Testis (tissue), 3 donors: Measurements from ENCODE around the gene FGGY. TPM values are rescaled to one million over a fixed set of nuclear protein-coding genes. Genes with fewer than 3 reads are reported as not detected.

ENCODE experiments used
- DNase-seq: peaks from one replicate; pipeline ENCODE4 v3.0.0-alpha.2; 2019
- H3K27ac ChIP-seq, 2 donors: fragments of 200-600 bp; sonication (generic); one replicate each; pipeline ENCODE4 v1.5.1; 2019
- H3K27me3 ChIP-seq: fragments of 200-600 bp; sonication (generic); one replicate; pipeline ENCODE4 v1.5.1; 2019
- H3K36me3 ChIP-seq: fragments of 200-600 bp; sonication (generic); one replicate; pipeline ENCODE4 v1.5.1; 2017; ENCODE audit warnings: low read depth; ENCODE audit errors: missing control alignments
- H3K4me1 ChIP-seq: fragments of 200-600 bp; sonication (generic); one replicate; pipeline ENCODE4 v1.5.1; 2019
- H3K4me3 ChIP-seq, 2 donors: fragments of 200-600 bp; sonication (generic); one replicate each; pipeline ENCODE4 v1.5.1; 2017 to 2019
- H3K9me3 ChIP-seq: fragments of 200-600 bp; sonication (generic); one replicate; pipeline ENCODE4 v1.5.1; 2017
- CTCF ChIP-seq, 3 experiments: fragments of 450-650 bp in 2 of 3; fragments of 200-600 bp in 1 of 3; sonication (generic) in 1 of 3; IDR thresholded peaks; one replicate each; pipeline ENCODE4 v1.5.1; 2016 to 2019; ENCODE audit warnings: antibody characterized with exemption in 3 of 3, mild to moderate bottlenecking in 2 of 3, moderate library complexity in 1 of 3
- POLR2A ChIP-seq: fragments of 450-650 bp; IDR thresholded peaks from one replicate; pipeline ENCODE4 v1.6.1; 2017; ENCODE audit warnings: antibody characterized with exemption, mild to moderate bottlenecking, moderate library complexity
- WGBS, 2 donors: methylation state at CpG; one replicate each; pipeline ENCODE4 v1.1.5; 2018; 5-methylcytosine and 5-hydroxymethylcytosine counted together
- intact Hi-C: fragments of 100-400 bp; cut with DNase I; formaldehyde crosslinking; loops from one replicate; pipeline ENCODE4 v1.15.1; 2023; ENCODE audit warnings: low total_unique reads
- polyA plus RNA-seq: library from polyadenylated mRNA; stranded (reverse); fragments of 350-450 nt; fragmentation: Illumina TruSeq; extraction: RNeasy Lipid Tissue Mini Kit (QIAGEN cat#74804); gene quantifications from one replicate; pipeline ENCODE4 v1.2.3, GENCODE V29; 2014; ENCODE audit warnings: low read depth, low replicate concordance; ENCODE audit not compliant: insufficient read depth
- total RNA-seq, 2 donors: library from RNA; depleted of rRNA; stranded (reverse); fragments of >200 nt; gene quantifications; one replicate each; pipeline ENCODE4 v1.2.3, GENCODE V29; 2016

The FGGY gene
- total and polyA plus RNA-seq, 3 donors from 2014 or later: 14.6 to 32.8 (median 32.3) TPM

- H3K4me3 ChIP-seq: no peak overlapping the region
- DNase-seq: peak; percentile 41
- no peak overlapping the region for H3K27ac ChIP-seq
- intact Hi-C loops: loop anchor here (10.0 kb wide), 1 partner anchor 508 kb away; the partner anchor contains the start of gene JUN
- H3K36me3 ChIP-seq: no peaks in the 10 kb centered on the region
- peaks cover 4% of the 10 kb centered on the region for H3K4me1 ChIP-seq
- 79 to 81% methylated on average over 2 of the region's 2 CpGs for WGBS, 2 donors
- no peaks in the 10 kb centered on the region for H3K9me3 ChIP-seq
- TF ChIP-seq CTCF (IDR thresholded peaks at IDR 0.05): no peak
- TF ChIP-seq POLR2A: no peak
- no peaks in the 10 kb centered on the region for H3K27me3 ChIP-seq
These were observed 4.3 kb upstream of the FGGY start for GRCh38 chr1:59292562-59292961.

- no peak overlapping the region for H3K27ac ChIP-seq
- 55 to 82% methylated on average over 2 of the region's 2 CpGs for WGBS, 2 donors
- peaks cover 8% of the 10 kb centered on the region for H3K4me1 ChIP-seq
- DNase-seq: no peak
- TF ChIP-seq POLR2A (no peak), CTCF (IDR thresholded peaks at IDR 0.05) (no peak)
- no peaks in the 10 kb centered on the region for H3K27me3 ChIP-seq
- no peaks in the 10 kb centered on the region for H3K36me3 ChIP-seq
- no peaks in the 10 kb centered on the region for H3K9me3 ChIP-seq
- H3K4me3 ChIP-seq: no peak overlapping the region
- intact Hi-C loops: loop anchor here (10.0 kb wide), 1 partner anchor 508 kb away; the partner anchor contains the start of gene JUN
These were observed 3.7 kb upstream of the FGGY start for GRCh38 chr1:59293206-59293605.

GRCh38 chr1:59293849-59294248 lies 3.0 kb upstream of the FGGY start:
- no peak for TF ChIP-seq POLR2A
- no peak for TF ChIP-seq CTCF (IDR thresholded peaks at IDR 0.05)
- no peak overlapping the region for H3K4me3 ChIP-seq
- H3K36me3 ChIP-seq: no peaks in the 10 kb centered on the region
- no peaks in the 10 kb centered on the region for H3K9me3 ChIP-seq
- no peak for DNase-seq
- no peaks in the 10 kb centered on the region for H3K27me3 ChIP-seq
- peaks cover 13% of the 10 kb centered on the region for H3K4me1 ChIP-seq
- 92 to 94% methylated on average over 12 of the region's 12 CpGs for WGBS, 2 donors
- intact Hi-C loops: loop anchor here (10.0 kb wide), 1 partner anchor 509 kb away; the partner anchor contains the start of gene JUN
- no peak overlapping the region for H3K27ac ChIP-seq

GRCh38 chr1:59294423-59294822 lies 2.5 kb upstream of the FGGY start:
- Histone ChIP-seq H3K27ac (no peak overlapping the region), H3K4me3 (no peak overlapping the region), H3K27me3 (no peaks in the 10 kb centered on the region), H3K36me3 (no peaks in the 10 kb centered on the region), H3K9me3 (no peaks in the 10 kb centered on the region), H3K4me1 (peaks cover 13% of the 10 kb centered on the region)
- intact Hi-C loops: loop anchor here (10.0 kb wide), 1 partner anchor 510 kb away; the partner anchor contains the start of gene JUN
- no peak for TF ChIP-seq POLR2A
- TF ChIP-seq CTCF (IDR thresholded peaks at IDR 0.05): no peak
- DNase-seq: no peak
- 95 to 98% methylated on average over 3 to 4 of the region's 4 CpGs for WGBS, 2 donors

GRCh38 chr1:59295618-59296017 lies 1.3 kb upstream of the FGGY start:
- Histone ChIP-seq H3K4me3 (peak overlapping the region in 1 of 2 donors; percentile 65), H3K27me3 (no peaks in the 10 kb centered on the region), H3K4me1 (peaks cover 19% of the 10 kb centered on the region), H3K27ac (peak overlapping the region; percentile 92 to 95), H3K9me3 (no peaks in the 10 kb centered on the region), H3K36me3 (no peaks in the 10 kb centered on the region)
- 28 to 46% methylated on average over 4 of the region's 4 CpGs for WGBS, 2 donors
- no peak for DNase-seq
- no peak for TF ChIP-seq POLR2A
- TF ChIP-seq CTCF (IDR thresholded peaks at IDR 0.05): no peak
- intact Hi-C loops: loop anchor here (10.0 kb wide), 1 partner anchor 511 kb away; the partner anchor contains the start of gene JUN
